ENCODE data around the gene CD248.
A peak's percentile ranks its signal among the peaks of the same experiment; 100 is the strongest.
"Not testable (repeated sequence)": the region's sequence is repeated elsewhere in the genome, so short reads cannot be mapped to it uniquely, and the experiment has no call there.

CD248 gene

GRCh38 chr11:66289548-66290329 is 27.1 kb downstream of the CD248 start:
- peak; percentile 50 for DNase-seq (ENCODE audit: low read depth)

- peak; percentile 96 for DNase-seq (ENCODE audit: low read depth)
Measured at GRCh38 chr11:66288671-66289547, 27.9 kb downstream of the CD248 start, which contains the start of gene YIF1A. Gene YIF1A (minus strand): TSS chr11:66289143. CDS start chr11:66288985, 158 bp downstream.

GRCh38 chr11:66287889-66288670 is 28.8 kb downstream of the CD248 start:
- no peak for DNase-seq (ENCODE audit: low read depth)

GRCh38 chr11:66287211-66287888 is 29.5 kb downstream of the CD248 start:
- DNase-seq (ENCODE audit: low read depth): no peak

GRCh38 chr11:66286699-66287098 is 30.1 kb downstream of the CD248 start:
- DNase-seq (ENCODE audit: low read depth): no peak

- no peak for DNase-seq (ENCODE audit: low read depth)
Measured at GRCh38 chr11:66285250-66285947, 31.4 kb downstream of the CD248 start.

- DNase-seq (ENCODE audit: low read depth): no peak
Measured at GRCh38 chr11:66284526-66285078, 32.2 kb downstream of the CD248 start.

- no peak for DNase-seq (ENCODE audit: low read depth)
Measured at GRCh38 chr11:66283461-66284105, 33.3 kb downstream of the CD248 start.

- DNase-seq (ENCODE audit: low read depth): peak; percentile 99
Measured at GRCh38 chr11:66282468-66283455, 34.1 kb downstream of the CD248 start.

GRCh38 chr11:66281776-66282467 is 34.9 kb downstream of the CD248 start:
- no peak for DNase-seq (ENCODE audit: low read depth)

- no peak for DNase-seq (ENCODE audit: low read depth)
Measured at GRCh38 chr11:66281001-66281400, 35.8 kb downstream of the CD248 start.

- no peak for DNase-seq (ENCODE audit: low read depth)
Measured at GRCh38 chr11:66280428-66280827, 36.4 kb downstream of the CD248 start.

- DNase-seq (ENCODE audit: low read depth): no peak
Measured at GRCh38 chr11:66279092-66279734, 37.6 kb downstream of the CD248 start.

- no peak for DNase-seq (ENCODE audit: low read depth)
Measured at GRCh38 chr11:66278363-66279091, 38.3 kb downstream of the CD248 start.

GRCh38 chr11:66277471-66278362 is 39.1 kb downstream of the CD248 start, which contains the start of gene CNIH2:
Gene CNIH2 (plus strand): TSS chr11:66278175. CDS start chr11:66278457, 282 bp downstream.
- DNase-seq (ENCODE audit: low read depth): no peak

GRCh38 chr11:66277064-66277463 is 39.8 kb downstream of the CD248 start:
- DNase-seq (ENCODE audit: low read depth): not testable (repeated sequence)

Measured in stimulated activated CD8-positive, alpha-beta memory T cell treated with anti-CD3 and anti-CD28 coated beads, Interleukin-12 subunit alpha, Interleukin-12 subunit beta, amount 100 ng/mL, for 1 hour (primary cell).